GM12875 (cell line): ENCODE measurements around the gene ATG101.

Experiments used
- H3K4me3 ChIP-seq: one replicate; pipeline ENCODE4 v1.5.1; 2011; ENCODE audit warnings: low read depth, low read length, control low read depth
- TF ChIP-seq, protein P1 (sequence below): IDR thresholded peaks from 2 replicates; pipeline ENCODE4 v1.5.1; 2011; ENCODE audit warnings: low read depth, mild to moderate bottlenecking, control low read depth, inconsistent platforms, low read length, moderate library complexity, borderline replicate concordance; ENCODE audit not compliant: insufficient read depth

ATG101 gene

DNA sequence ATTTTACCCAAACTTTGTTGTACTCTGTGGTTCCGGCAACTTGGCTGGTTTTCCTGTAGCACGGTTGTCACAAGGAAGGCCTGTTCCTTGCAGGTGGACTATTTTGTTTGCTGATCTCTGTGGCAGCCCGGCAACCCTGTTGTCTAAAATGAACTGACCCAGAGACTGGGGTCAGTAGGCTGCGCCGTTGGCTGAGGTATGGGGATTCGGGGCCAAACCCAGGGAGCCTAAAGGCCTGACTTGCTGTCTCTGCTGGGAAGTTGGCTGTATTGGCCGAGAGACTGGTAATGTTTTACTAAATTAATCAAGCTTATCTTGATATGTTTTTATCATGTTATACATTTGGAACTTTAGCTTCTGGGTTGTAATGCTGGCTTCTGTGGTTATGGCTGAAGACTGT is 23.6 kb downstream of the ATG101 start:
- TF ChIP-seq, protein P1, sequence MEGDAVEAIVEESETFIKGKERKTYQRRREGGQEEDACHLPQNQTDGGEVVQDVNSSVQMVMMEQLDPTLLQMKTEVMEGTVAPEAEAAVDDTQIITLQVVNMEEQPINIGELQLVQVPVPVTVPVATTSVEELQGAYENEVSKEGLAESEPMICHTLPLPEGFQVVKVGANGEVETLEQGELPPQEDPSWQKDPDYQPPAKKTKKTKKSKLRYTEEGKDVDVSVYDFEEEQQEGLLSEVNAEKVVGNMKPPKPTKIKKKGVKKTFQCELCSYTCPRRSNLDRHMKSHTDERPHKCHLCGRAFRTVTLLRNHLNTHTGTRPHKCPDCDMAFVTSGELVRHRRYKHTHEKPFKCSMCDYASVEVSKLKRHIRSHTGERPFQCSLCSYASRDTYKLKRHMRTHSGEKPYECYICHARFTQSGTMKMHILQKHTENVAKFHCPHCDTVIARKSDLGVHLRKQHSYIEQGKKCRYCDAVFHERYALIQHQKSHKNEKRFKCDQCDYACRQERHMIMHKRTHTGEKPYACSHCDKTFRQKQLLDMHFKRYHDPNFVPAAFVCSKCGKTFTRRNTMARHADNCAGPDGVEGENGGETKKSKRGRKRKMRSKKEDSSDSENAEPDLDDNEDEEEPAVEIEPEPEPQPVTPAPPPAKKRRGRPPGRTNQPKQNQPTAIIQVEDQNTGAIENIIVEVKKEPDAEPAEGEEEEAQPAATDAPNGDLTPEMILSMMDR = no peak
- no peak overlapping the region for H3K4me3 ChIP-seq

GRCh38 chr12:52096332-52097044 is 26.7 kb downstream of the ATG101 start:
- no peak overlapping the region for H3K4me3 ChIP-seq
- TF ChIP-seq, protein P1 = no peak

GRCh38 chr12:52097045-52097666 is 27.4 kb downstream of the ATG101 start:
- H3K4me3 ChIP-seq = no peak overlapping the region
- TF ChIP-seq, protein P1 = no peak

GRCh38 chr12:52104431-52105089 is 34.8 kb downstream of the ATG101 start:
- peak overlapping the region; percentile 5 for H3K4me3 ChIP-seq

GRCh38 chr12:52116222-52117125 is 46.7 kb downstream of the ATG101 start:
- TF ChIP-seq, protein P1 = peak; percentile 20; the same call in 1 of the 2 replicates
- H3K4me3 ChIP-seq = peak overlapping the region; percentile 8

GRCh38 chr12:52117806-52118475 is 48.2 kb downstream of the ATG101 start:
- H3K4me3 ChIP-seq = peak overlapping the region; percentile 1

DNA sequence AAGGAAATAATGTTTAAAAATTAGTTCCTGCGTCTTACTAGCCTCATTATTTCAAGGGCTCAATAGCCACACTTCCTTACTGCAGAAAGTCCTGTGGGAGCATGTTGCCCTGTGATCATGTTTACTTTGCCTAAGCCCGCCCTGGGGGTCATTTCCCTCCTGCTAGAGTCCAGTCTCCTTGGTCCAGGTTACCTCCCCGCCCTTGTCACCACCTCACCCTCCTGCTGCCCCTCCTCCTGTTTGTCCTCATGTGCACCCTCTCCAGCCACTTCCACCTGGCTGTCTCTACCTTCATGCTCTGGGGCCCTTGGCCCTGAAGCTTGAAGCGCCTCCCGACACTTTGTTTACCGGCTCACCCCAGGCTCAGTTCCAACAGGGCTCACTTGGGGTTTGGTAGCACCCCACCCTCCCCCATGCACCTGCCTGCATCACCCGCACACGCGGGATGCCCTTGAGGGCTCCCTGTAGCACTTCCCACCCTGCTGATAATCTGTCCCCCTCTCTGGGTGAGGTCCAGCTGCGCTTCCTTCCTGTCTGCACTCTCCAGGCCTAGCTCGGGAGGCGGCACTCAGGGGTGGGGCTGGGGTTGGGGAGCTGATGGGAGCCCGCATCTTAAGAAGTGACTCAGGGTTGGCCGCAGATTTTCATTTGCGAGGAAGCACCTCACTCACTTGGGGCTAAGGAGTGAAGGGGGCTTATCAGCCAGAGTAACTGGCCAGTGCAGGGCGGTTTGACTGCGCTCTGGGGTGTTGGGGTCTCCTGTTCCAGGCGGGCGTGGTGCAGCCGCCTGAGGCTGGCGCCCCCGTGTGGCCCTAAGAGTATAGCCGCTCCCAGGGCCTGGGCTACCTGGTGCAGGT is 49.8 kb downstream of the ATG101 start:
- no peak overlapping the region for H3K4me3 ChIP-seq
- TF ChIP-seq, protein P1 = peak; percentile 92
